ENCODE results near the gene ARV1. TPM values are rescaled to one million over a fixed set of nuclear protein-coding genes. Genes with fewer than 3 reads are reported as not detected.

Gene ARV1
- total and polyA plus RNA-seq, 2 of the 13 experiments (the other 11 are each of a cell fraction or from before 2014, with no cell fraction given), result 13.0 to 15.2 TPM

DNA sequence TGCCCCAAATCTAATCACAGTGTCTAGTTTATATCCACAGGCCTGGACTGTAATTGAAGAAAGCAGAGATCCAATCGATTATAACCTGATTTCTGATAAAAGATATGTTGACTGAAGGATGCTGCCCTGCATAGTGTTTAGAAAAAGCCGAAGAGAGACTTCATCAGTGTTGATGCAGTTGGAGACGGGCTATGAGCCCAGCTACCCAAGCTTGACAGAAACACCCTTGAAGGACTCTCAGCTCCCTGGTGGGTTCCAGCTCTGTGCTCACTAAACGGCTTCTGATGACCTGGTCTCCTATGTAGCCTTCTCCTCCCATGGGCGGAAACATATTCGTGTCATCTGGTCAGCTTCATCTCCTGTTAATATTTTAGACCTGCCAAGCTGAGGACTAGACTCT is 50.9 kb downstream of the ARV1 start:
- in situ Hi-C loops (cut with HindIII; ENCODE audit: extremely low pct_ligation_motif_present, low pct_unique_long_range_greater_than_20kb), result no loop called here
- Histone ChIP-seq H3K79me2 (ENCODE audit: insufficient read depth, low read length) (no peaks in the 10 kb centered on the region), H3K4me1 (ENCODE audit: insufficient read depth, low read length) (0 out of 2 replicates have a peak, but pooled peaks cover 6% of the 10 kb centered on the region), H3K4me2 (ENCODE audit: low read depth, low read length) (no peak overlapping the region), H3K36me3 (replicated peaks in 1 of 2; ENCODE audit: control insufficient read depth in 1 of 2, insufficient read depth in 2 of 2, low read length in 2 of 2) (no peaks in the 10 kb centered on the region), H3K27me3 (ENCODE audit: control insufficient read depth in 1 of 2, insufficient read depth in 2 of 2, low read length in 2 of 2) (peaks cover 0 to 3% of the 10 kb centered on the region in 2 experiments; a peak in 1 of 5 replicates), H3K27ac (ENCODE audit: extremely low read length, insufficient read depth, low read length) (no peak overlapping the region), H3K9ac (ENCODE audit: insufficient read depth, low read depth, low read length) (no peak overlapping the region), H2AFZ (ENCODE audit: low read length) (no peak overlapping the region), H3K4me3 (replicated peaks in 1 of 3; ENCODE audit: insufficient read depth in 1 of 3, low read depth in 2 of 3, low read length in 3 of 3) (no peak overlapping the region), H4K20me1 (ENCODE audit: insufficient read depth, low read length) (no peaks in the 10 kb centered on the region), H3K9me3 (ENCODE audit: low read length) (no peaks in the 10 kb centered on the region)
- intact Hi-C loops (cut with micrococcal nuclease; ENCODE audit: unreplicated experiment), result no loop called here
- WGBS (ENCODE audit: low lambda C conversion rate), result 43% methylated on average over 3 of the region's 6 CpGs
- ChIA-PET CTCF (ENCODE audit: low intra/inter-chr PET ratio, low total read pairs) (no interaction called here), POLR2A (no interaction called here)
- FAIRE-seq, result no peak
- ATAC-seq, result no peak
- BruUV-seq (replicated peaks), result no TSS peak
- DNase-seq (ENCODE audit: low spot score), result no peak
- TF ChIP-seq KMT2B (CRISPR knock-in tag; IDR thresholded peaks at IDR 0.05) (no peak), ZNF549 (CRISPR knock-in tag; IDR thresholded peaks at IDR 0.05) (no peak), NCOA5 (CRISPR knock-in tag; IDR thresholded peaks at IDR 0.05) (no peak), GATAD2A (CRISPR knock-in tag; IDR thresholded peaks at IDR 0.05) (no peak), RNF2 (conservative IDR thresholded peaks at IDR 0.05; ENCODE audit: low read depth) (no peak), HES4 (CRISPR knock-in tag; IDR thresholded peaks at IDR 0.05; ENCODE audit: borderline replicate concordance) (no peak), PHF5A (CRISPR knock-in tag; IDR thresholded peaks at IDR 0.05; ENCODE audit: low read depth, unreplicated experiment) (no peak), ZBTB1 (CRISPR knock-in tag; IDR thresholded peaks at IDR 0.05; ENCODE audit: borderline replicate concordance) (no peak), NR1H2 (CRISPR knock-in tag; IDR thresholded peaks at IDR 0.05; ENCODE audit: borderline replicate concordance, low read depth) (no peak), HNF4G (IDR thresholded peaks at IDR 0.05; ENCODE audit: borderline replicate concordance, low read depth, low read length) (no peak), HNF4G (CRISPR knock-in tag; IDR thresholded peaks at IDR 0.05; ENCODE audit: borderline replicate concordance, low read depth) (no peak)
- TF ChIP-seq, protein P1, sequence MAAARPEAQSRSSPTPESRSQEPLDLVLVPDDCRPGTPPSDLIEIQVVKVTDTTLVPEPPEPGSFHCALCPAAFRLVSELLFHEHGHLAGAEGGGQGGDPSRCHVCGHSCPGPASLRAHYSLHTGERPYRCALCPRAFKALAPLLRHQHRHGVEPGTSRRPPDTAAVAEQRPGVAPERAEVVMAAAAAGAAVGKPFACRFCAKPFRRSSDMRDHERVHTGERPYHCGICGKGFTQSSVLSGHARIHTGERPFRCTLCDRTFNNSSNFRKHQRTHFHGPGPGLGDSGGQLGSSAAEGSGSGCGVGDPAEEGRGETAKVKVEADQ (CRISPR knock-in tag; IDR thresholded peaks at IDR 0.05; ENCODE audit: borderline replicate concordance), result no peak
- TF ChIP-seq, protein P2, sequence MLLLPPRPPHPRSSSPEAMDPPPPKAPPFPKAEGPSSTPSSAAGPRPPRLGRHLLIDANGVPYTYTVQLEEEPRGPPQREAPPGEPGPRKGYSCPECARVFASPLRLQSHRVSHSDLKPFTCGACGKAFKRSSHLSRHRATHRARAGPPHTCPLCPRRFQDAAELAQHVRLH (CRISPR knock-in tag; IDR thresholded peaks at IDR 0.05; ENCODE audit: borderline replicate concordance, low read depth), result no peak
- TF ChIP-seq, protein P3, sequence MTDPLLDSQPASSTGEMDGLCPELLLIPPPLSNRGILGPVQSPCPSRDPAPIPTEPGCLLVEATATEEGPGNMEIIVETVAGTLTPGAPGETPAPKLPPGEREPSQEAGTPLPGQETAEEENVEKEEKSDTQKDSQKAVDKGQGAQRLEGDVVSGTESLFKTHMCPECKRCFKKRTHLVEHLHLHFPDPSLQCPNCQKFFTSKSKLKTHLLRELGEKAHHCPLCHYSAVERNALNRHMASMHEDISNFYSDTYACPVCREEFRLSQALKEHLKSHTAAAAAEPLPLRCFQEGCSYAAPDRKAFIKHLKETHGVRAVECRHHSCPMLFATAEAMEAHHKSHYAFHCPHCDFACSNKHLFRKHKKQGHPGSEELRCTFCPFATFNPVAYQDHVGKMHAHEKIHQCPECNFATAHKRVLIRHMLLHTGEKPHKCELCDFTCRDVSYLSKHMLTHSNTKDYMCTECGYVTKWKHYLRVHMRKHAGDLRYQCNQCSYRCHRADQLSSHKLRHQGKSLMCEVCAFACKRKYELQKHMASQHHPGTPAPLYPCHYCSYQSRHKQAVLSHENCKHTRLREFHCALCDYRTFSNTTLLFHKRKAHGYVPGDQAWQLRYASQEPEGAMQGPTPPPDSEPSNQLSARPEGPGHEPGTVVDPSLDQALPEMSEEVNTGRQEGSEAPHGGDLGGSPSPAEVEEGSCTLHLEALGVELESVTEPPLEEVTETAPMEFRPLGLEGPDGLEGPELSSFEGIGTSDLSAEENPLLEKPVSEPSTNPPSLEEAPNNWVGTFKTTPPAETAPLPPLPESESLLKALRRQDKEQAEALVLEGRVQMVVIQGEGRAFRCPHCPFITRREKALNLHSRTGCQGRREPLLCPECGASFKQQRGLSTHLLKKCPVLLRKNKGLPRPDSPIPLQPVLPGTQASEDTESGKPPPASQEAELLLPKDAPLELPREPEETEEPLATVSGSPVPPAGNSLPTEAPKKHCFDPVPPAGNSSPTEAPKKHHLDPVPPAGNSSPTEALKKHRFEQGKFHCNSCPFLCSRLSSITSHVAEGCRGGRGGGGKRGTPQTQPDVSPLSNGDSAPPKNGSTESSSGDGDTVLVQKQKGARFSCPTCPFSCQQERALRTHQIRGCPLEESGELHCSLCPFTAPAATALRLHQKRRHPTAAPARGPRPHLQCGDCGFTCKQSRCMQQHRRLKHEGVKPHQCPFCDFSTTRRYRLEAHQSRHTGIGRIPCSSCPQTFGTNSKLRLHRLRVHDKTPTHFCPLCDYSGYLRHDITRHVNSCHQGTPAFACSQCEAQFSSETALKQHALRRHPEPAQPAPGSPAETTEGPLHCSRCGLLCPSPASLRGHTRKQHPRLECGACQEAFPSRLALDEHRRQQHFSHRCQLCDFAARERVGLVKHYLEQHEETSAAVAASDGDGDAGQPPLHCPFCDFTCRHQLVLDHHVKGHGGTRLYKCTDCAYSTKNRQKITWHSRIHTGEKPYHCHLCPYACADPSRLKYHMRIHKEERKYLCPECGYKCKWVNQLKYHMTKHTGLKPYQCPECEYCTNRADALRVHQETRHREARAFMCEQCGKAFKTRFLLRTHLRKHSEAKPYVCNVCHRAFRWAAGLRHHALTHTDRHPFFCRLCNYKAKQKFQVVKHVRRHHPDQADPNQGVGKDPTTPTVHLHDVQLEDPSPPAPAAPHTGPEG (CRISPR knock-in tag; IDR thresholded peaks at IDR 0.05), result no peak
- TF ChIP-seq, protein P4, sequence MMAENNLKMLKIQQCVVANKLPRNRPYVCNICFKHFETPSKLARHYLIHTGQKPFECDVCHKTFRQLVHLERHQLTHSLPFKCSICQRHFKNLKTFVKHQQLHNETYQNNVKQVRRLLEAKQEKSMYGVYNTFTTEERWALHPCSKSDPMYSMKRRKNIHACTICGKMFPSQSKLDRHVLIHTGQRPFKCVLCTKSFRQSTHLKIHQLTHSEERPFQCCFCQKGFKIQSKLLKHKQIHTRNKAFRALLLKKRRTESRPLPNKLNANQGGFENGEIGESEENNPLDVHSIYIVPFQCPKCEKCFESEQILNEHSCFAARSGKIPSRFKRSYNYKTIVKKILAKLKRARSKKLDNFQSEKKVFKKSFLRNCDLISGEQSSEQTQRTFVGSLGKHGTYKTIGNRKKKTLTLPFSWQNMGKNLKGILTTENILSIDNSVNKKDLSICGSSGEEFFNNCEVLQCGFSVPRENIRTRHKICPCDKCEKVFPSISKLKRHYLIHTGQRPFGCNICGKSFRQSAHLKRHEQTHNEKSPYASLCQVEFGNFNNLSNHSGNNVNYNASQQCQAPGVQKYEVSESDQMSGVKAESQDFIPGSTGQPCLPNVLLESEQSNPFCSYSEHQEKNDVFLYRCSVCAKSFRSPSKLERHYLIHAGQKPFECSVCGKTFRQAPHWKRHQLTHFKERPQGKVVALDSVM (CRISPR knock-in tag; IDR thresholded peaks at IDR 0.05), result no peak
- TF ChIP-seq, protein P5, sequence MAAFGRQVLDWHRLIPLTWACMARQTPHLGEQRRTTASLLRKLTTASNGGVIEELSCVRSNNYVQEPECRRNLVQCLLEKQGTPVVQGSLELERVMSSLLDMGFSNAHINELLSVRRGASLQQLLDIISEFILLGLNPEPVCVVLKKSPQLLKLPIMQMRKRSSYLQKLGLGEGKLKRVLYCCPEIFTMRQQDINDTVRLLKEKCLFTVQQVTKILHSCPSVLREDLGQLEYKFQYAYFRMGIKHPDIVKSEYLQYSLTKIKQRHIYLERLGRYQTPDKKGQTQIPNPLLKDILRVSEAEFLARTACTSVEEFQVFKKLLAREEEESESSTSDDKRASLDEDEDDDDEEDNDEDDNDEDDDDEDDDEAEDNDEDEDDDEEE (CRISPR knock-in tag; IDR thresholded peaks at IDR 0.05), result no peak

Measured in HepG2 (cell line).